GM18909 (cell line): Measurements from ENCODE around the gene CCN2.
"Not testable (repeated sequence)": the region's sequence is repeated elsewhere in the genome, so short reads cannot be mapped to it uniquely, and the experiment has no call there.

Experiments used
- ATAC-seq: cut with Tn5 transposase; IDR thresholded peaks from one replicate; pipeline ENCODE4 v1.9.1; 2021; ENCODE audit warnings: mild to moderate bottlenecking; ENCODE audit not compliant: unreplicated experiment, poor library complexity

Gene CCN2

GRCh38 chr6:131946404-131946991 lies 4.7 kb downstream of the CCN2 start:
- no peak for ATAC-seq

- no peak for ATAC-seq
These were observed 5.2 kb downstream of the CCN2 start for GRCh38 chr6:131945971-131946370.

- no peak for ATAC-seq
These were observed 13.2 kb downstream of the CCN2 start for GRCh38 chr6:131937703-131938631.

- no peak for ATAC-seq
These were observed 13.9 kb downstream of the CCN2 start for GRCh38 chr6:131937226-131937625.

- ATAC-seq: no peak
These were observed 15.0 kb downstream of the CCN2 start for GRCh38 chr6:131936156-131936555.

- ATAC-seq: no peak
These were observed 20.0 kb downstream of the CCN2 start for GRCh38 chr6:131931063-131931750.

- no peak for ATAC-seq
These were observed 21.2 kb downstream of the CCN2 start for GRCh38 chr6:131929976-131930375.

- ATAC-seq: no peak
These were observed 21.9 kb downstream of the CCN2 start for GRCh38 chr6:131929264-131929663.

- no peak for ATAC-seq
These were observed 26.2 kb downstream of the CCN2 start for GRCh38 chr6:131924881-131925474.

GRCh38 chr6:131923356-131923755 lies 27.8 kb downstream of the CCN2 start:
- ATAC-seq: no peak

GRCh38 chr6:131920656-131921055 lies 30.5 kb downstream of the CCN2 start:
- no peak for ATAC-seq

GRCh38 chr6:131918650-131919355 lies 32.4 kb downstream of the CCN2 start:
- ATAC-seq: no peak

GRCh38 chr6:131917763-131918649 lies 33.2 kb downstream of the CCN2 start:
- ATAC-seq: no peak

GRCh38 chr6:131917318-131917717 lies 33.9 kb downstream of the CCN2 start:
- no peak for ATAC-seq

GRCh38 chr6:131916847-131917246 lies 34.3 kb downstream of the CCN2 start:
- no peak for ATAC-seq

GRCh38 chr6:131916091-131916796 lies 34.9 kb downstream of the CCN2 start:
- ATAC-seq: not testable (repeated sequence)

GRCh38 chr6:131914967-131915751 lies 36.0 kb downstream of the CCN2 start:
- peak; percentile 81 for ATAC-seq

GRCh38 chr6:131914234-131914633 lies 36.9 kb downstream of the CCN2 start:
- no peak for ATAC-seq
